ENCODE data around the gene PARVA. TPM values are rescaled to one million over a fixed set of nuclear protein-coding genes. Genes with fewer than 3 reads are reported as not detected.

Gene PARVA
- total RNA-seq, 1 experiment from 2014 or later = 36.7 TPM

DNA sequence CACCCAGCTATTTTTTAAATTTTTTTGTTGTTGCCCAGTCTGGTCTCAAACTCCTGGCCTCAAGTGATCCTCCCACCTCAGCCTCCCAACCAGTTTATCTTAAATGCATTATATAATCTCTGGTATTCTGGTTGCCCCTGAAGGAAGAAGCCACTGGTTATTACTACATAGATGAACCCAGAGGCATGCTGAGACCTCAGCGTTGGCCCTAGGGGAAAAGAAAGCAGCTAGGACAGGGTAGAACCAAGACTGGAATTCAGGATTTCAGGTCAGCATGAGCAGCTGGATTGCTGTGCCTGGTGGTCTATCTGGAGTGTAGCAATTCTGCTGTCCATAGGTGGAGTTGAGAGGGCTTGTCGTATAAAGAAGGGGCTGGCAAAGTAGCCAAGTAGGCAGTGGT lies 67.2 kb downstream of the PARVA start:
- intact Hi-C loops (cut with micrococcal nuclease) = no loop called here
- no peaks in the 10 kb centered on the region for H3K9me3 Mint-ChIP-seq (ENCODE audit: unreplicated experiment)
- TF ChIP-seq CTCF (IDR thresholded peaks at IDR 0.05; ENCODE audit: unreplicated experiment) = no peak
- CTCF ChIA-PET = interaction anchor here (1.0 kb wide), 1 partner anchor 13 kb away, joined by 3 read pairs; no protein-coding TSS in a partner anchor
- H3K36me3 Mint-ChIP-seq (ENCODE audit: insufficient read depth, unreplicated experiment) = peaks cover 5% of the 10 kb centered on the region
- H3K27ac Mint-ChIP-seq (ENCODE audit: low read depth, unreplicated experiment) = no peak overlapping the region
- POLR2A ChIA-PET = no interaction called here
- H3K4me1 Mint-ChIP-seq (ENCODE audit: insufficient read depth, unreplicated experiment) = peaks cover 4% of the 10 kb centered on the region
- DNase-seq (ENCODE audit: unreplicated experiment) = no peak
- BruUV-seq (replicated peaks) = no TSS peak
- no peaks in the 10 kb centered on the region for H3K27me3 Mint-ChIP-seq (ENCODE audit: insufficient read depth, unreplicated experiment)
- no peak overlapping the region for H3K4me3 Mint-ChIP-seq (ENCODE audit: unreplicated experiment)

DNA sequence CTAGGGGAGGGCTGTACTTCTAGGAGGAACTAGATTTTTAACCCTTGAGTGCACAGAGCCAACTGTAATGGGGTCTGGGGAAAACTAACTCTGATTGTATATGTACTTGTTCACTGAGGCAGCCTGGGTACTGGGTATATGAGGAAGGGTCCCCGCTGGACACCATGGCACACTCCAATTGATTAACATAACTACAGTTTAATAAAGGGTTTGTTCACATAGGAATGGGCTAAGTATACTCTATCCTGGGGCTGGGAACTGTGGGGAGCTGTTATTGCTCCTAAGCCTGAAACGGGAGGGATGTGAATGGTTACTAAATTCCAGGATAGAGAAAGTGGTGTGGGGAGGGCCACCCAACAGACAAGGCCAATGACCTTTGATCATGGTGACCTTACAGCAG lies 67.6 kb downstream of the PARVA start:
- ChIA-PET POLR2A (interaction anchor here (1.4 kb wide), 1 partner anchor 14 kb away, joined by 8 read pairs; no protein-coding TSS in a partner anchor), CTCF (interaction anchor here (1.0 kb wide), 1 partner anchor 14 kb away, joined by 3 read pairs; no protein-coding TSS in a partner anchor)
- Mint-ChIP-seq H3K27me3 (ENCODE audit: insufficient read depth, unreplicated experiment) (no peaks in the 10 kb centered on the region), H3K27ac (ENCODE audit: low read depth, unreplicated experiment) (no peak overlapping the region), H3K4me3 (ENCODE audit: unreplicated experiment) (no peak overlapping the region), H3K36me3 (ENCODE audit: insufficient read depth, unreplicated experiment) (peaks cover 5% of the 10 kb centered on the region), H3K4me1 (ENCODE audit: insufficient read depth, unreplicated experiment) (peaks cover 8% of the 10 kb centered on the region), H3K9me3 (ENCODE audit: unreplicated experiment) (no peaks in the 10 kb centered on the region)
- TF ChIP-seq CTCF (IDR thresholded peaks at IDR 0.05; ENCODE audit: unreplicated experiment) = no peak
- DNase-seq (ENCODE audit: unreplicated experiment) = no peak
- intact Hi-C loops (cut with micrococcal nuclease) = no loop called here
- BruUV-seq (replicated peaks) = no TSS peak

DNA sequence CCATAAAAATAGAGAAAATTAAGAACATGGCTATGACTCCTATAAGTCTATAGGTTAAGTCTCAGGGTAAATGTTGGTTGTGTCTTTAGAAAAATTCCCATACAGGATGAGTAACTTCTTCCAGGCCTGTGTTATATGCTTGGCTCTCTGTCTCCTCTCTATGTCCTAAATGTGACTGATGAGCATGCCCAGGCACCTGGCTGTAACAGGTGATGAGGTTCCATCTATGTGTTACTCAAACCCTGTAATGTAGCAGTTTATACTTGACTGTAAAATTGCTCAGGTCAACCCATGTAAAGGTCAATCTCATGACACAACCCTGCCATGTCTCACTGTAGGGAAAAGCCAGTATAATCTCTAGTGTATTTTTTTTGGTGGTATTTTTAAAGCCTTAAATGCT lies 69.5 kb downstream of the PARVA start:
- no peaks in the 10 kb centered on the region for H3K27me3 Mint-ChIP-seq (ENCODE audit: insufficient read depth, unreplicated experiment)
- POLR2A ChIA-PET = interaction anchor here (0.7 kb wide), 1 partner anchor 728 kb away, joined by 3 read pairs; no protein-coding TSS in a partner anchor
- no peak overlapping the region for H3K27ac Mint-ChIP-seq (ENCODE audit: low read depth, unreplicated experiment)
- no TSS peak for BruUV-seq (replicated peaks)
- intact Hi-C loops (cut with micrococcal nuclease) = no loop called here
- H3K9me3 Mint-ChIP-seq (ENCODE audit: unreplicated experiment) = no peaks in the 10 kb centered on the region
- no peak for TF ChIP-seq CTCF (IDR thresholded peaks at IDR 0.05; ENCODE audit: unreplicated experiment)
- H3K36me3 Mint-ChIP-seq (ENCODE audit: insufficient read depth, unreplicated experiment) = peaks cover 5% of the 10 kb centered on the region
- CTCF ChIA-PET = no interaction called here
- H3K4me1 Mint-ChIP-seq (ENCODE audit: insufficient read depth, unreplicated experiment) = peaks cover 19% of the 10 kb centered on the region
- H3K4me3 Mint-ChIP-seq (ENCODE audit: unreplicated experiment) = no peak overlapping the region
- no peak for DNase-seq (ENCODE audit: unreplicated experiment)

DNA sequence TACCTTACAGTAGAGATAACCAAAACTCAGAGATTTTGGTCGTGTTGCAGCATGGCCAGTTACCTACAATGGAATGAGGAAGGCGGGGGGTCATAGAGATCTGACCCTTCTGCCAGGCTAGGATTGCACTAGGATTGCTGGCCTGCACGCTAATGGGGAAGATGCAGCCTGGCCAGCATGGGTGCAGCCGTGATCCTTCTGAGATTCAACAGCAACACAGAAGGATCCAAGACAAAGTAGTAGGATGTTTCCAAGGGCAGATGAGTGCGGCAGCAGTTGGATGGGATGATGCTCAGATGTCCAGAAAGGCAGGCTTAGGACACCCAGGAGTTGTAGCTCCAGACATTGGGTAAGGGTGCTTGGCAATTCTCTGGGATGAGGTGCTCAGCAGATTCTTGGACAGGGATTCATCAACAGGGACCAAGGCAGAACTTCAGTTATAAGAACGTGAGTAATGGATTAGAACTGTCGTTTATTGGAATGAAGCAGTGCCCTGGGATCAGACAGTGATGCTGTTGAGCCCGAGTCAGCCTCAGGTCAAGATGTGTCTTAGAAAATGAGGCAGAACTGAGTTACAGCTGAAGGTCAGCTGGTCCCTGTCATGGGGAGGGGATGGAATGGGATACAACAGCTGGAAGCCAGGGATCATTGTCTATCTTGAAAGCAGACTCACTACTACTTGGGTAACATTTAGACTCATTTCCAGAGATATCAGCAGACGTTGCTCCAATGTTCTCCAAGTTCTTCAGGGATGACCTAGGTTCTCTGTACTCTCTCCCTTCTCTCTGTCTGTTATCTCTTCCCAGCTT lies 71.0 kb downstream of the PARVA start:
- Mint-ChIP-seq H3K27ac (ENCODE audit: low read depth, unreplicated experiment) (no peak overlapping the region), H3K36me3 (ENCODE audit: insufficient read depth, unreplicated experiment) (no peaks in the 10 kb centered on the region), H3K27me3 (ENCODE audit: insufficient read depth, unreplicated experiment) (no peaks in the 10 kb centered on the region), H3K9me3 (ENCODE audit: unreplicated experiment) (no peaks in the 10 kb centered on the region), H3K4me3 (ENCODE audit: unreplicated experiment) (no peak overlapping the region), H3K4me1 (ENCODE audit: insufficient read depth, unreplicated experiment) (peaks cover 19% of the 10 kb centered on the region)
- no peak for DNase-seq (ENCODE audit: unreplicated experiment)
- TF ChIP-seq CTCF (IDR thresholded peaks at IDR 0.05; ENCODE audit: unreplicated experiment) = no peak
- intact Hi-C loops (cut with micrococcal nuclease) = no loop called here
- ChIA-PET CTCF (interaction anchor here (2.0 kb wide), 1 partner anchor 14 kb away, joined by 4 read pairs; no protein-coding TSS in a partner anchor), POLR2A (interaction anchor here (0.6 kb wide), 1 partner anchor 29 kb away, joined by 3 read pairs; no protein-coding TSS in a partner anchor)
- no TSS peak for BruUV-seq (replicated peaks)

All from MCF 10A (cell line).